OCI-LY3 (cell line): ENCODE measurements around the gene PCSK5.

Source experiments
- H2AFZ ChIP-seq: fragments of 200-600, 300-600 bp; shearing (Covaris generic); 2 replicates; pipeline ENCODE4 v1.6.0; 2014; ENCODE audit warnings: antibody characterized with exemption, low read depth, low read length
- H3K27ac ChIP-seq: fragments of 200-600, 300-600 bp; sonication (generic); 2 replicates; pipeline ENCODE4 v1.5.1; 2014; ENCODE audit warnings: mild to moderate bottlenecking, low read length, moderate library complexity, mixed read lengths
- H3K27me3 ChIP-seq: fragments of 200-600, 300-600 bp; sonication (generic); 2 replicates; pipeline ENCODE4 v1.6.1; 2014; ENCODE audit warnings: low read depth, low read length, mixed read lengths
- H3K36me3 ChIP-seq: fragments of 200-600, 300-600 bp; sonication (generic); replicated peaks from 2 replicates; pipeline ENCODE3; 2014; ENCODE audit warnings: low read depth, low read length, mixed read lengths
- H3K4me1 ChIP-seq: fragments of 300-600, 200-600 bp; sonication (generic); 2 replicates; pipeline ENCODE4 v1.6.1; 2014; ENCODE audit warnings: low read length, mixed read lengths
- H3K4me2 ChIP-seq: fragments of 200-600, 300-600 bp; sonication (generic); 2 replicates; pipeline ENCODE4 v1.6.1; 2014; ENCODE audit warnings: low read length, mixed read lengths
- H3K4me3 ChIP-seq: fragments of 300-600, 200-600 bp; sonication (generic); 2 replicates; pipeline ENCODE4 v1.5.1; 2014; ENCODE audit warnings: antibody characterized with exemption, mild to moderate bottlenecking, low read length, moderate library complexity
- H3K79me2 ChIP-seq: fragments of 300-600, 200-600 bp; shearing (Covaris generic); 2 replicates; pipeline ENCODE4 v1.6.1; 2014; ENCODE audit warnings: mild to moderate bottlenecking, low read length, mixed read lengths
- H3K9ac ChIP-seq: fragments of 300-600, 200-600 bp; shearing (Covaris generic); 2 replicates; pipeline ENCODE4 v1.6.0; 2014; ENCODE audit warnings: mild to moderate bottlenecking, low read length, moderate library complexity
- H3K9me3 ChIP-seq: fragments of 200-600, 300-600 bp; shearing (Covaris generic); 2 replicates; pipeline ENCODE4 v1.6.1; 2014; ENCODE audit warnings: low read length, mixed read lengths; ENCODE audit not compliant: insufficient read depth
- H4K20me1 ChIP-seq: fragments of 200-600, 300-600 bp; sonication (generic); 2 replicates; pipeline ENCODE4 v1.6.1; 2016; ENCODE audit warnings: low read length, mixed read lengths; ENCODE audit not compliant: insufficient read depth
- CTCF ChIP-seq: fragments of 200-600, 300-600 bp; sonication (generic); IDR thresholded peaks from 2 replicates; pipeline ENCODE4 v1.5.1; 2014; ENCODE audit warnings: antibody characterized with exemption, low read length, low read depth
- EZH2phosphoT487 ChIP-seq: fragments of 200-600 bp; shearing (Covaris generic); IDR thresholded peaks from 2 replicates; pipeline ENCODE4 v1.6.1; 2018; ENCODE audit warnings: antibody characterized with exemption, mixed run types, low read depth

The PCSK5 gene

GRCh38 chr9:76200745-76201144, 310.3 kb downstream of the PCSK5 start:
- no peaks in the 10 kb centered on the region for H3K9me3 ChIP-seq
- H3K27ac ChIP-seq = no peak overlapping the region
- no peaks in the 10 kb centered on the region for H3K4me1 ChIP-seq
- H3K27me3 ChIP-seq = peaks cover 7% of the 10 kb centered on the region; the same call in 1 of the 2 replicates
- no peaks in the 10 kb centered on the region for H4K20me1 ChIP-seq
- H3K9ac ChIP-seq = no peak overlapping the region
- H3K79me2 ChIP-seq = no peaks in the 10 kb centered on the region
- TF ChIP-seq EZH2phosphoT487 (no peak), CTCF (no peak)
- no peaks in the 10 kb centered on the region for H3K36me3 ChIP-seq
- H3K4me3 ChIP-seq = no peak overlapping the region
- H2AFZ ChIP-seq = no peak overlapping the region
- H3K4me2 ChIP-seq = no peak overlapping the region

GRCh38 chr9:76203373-76203772, 312.9 kb downstream of the PCSK5 start:
- Histone ChIP-seq H3K4me2 (no peak overlapping the region), H3K27me3 (0 out of 2 replicates have a peak, but pooled peaks cover 7% of the 10 kb centered on the region), H3K79me2 (no peaks in the 10 kb centered on the region), H3K36me3 (no peaks in the 10 kb centered on the region), H4K20me1 (no peaks in the 10 kb centered on the region), H3K9ac (no peak overlapping the region), H3K4me3 (no peak overlapping the region), H3K27ac (no peak overlapping the region), H3K4me1 (no peaks in the 10 kb centered on the region), H3K9me3 (no peaks in the 10 kb centered on the region), H2AFZ (no peak overlapping the region)
- TF ChIP-seq CTCF (no peak), EZH2phosphoT487 (no peak)

- H4K20me1 ChIP-seq = no peaks in the 10 kb centered on the region
- H2AFZ ChIP-seq = no peak overlapping the region
- no peak overlapping the region for H3K4me3 ChIP-seq
- no peak overlapping the region for H3K4me2 ChIP-seq
- H3K9me3 ChIP-seq = no peaks in the 10 kb centered on the region
- no peak for TF ChIP-seq EZH2phosphoT487
- TF ChIP-seq CTCF = no peak
- no peak overlapping the region for H3K9ac ChIP-seq
- 0 out of 2 replicates have a peak, but pooled peaks cover 7% of the 10 kb centered on the region for H3K27me3 ChIP-seq
- no peaks in the 10 kb centered on the region for H3K4me1 ChIP-seq
- no peaks in the 10 kb centered on the region for H3K79me2 ChIP-seq
- H3K36me3 ChIP-seq = no peaks in the 10 kb centered on the region
- H3K27ac ChIP-seq = no peak overlapping the region
These were observed 316.3 kb downstream of the PCSK5 start for GRCh38 chr9:76206821-76207220.

- Histone ChIP-seq H3K4me1 (no peaks in the 10 kb centered on the region), H3K9me3 (no peaks in the 10 kb centered on the region), H3K27ac (no peak overlapping the region), H3K79me2 (no peaks in the 10 kb centered on the region), H3K4me2 (no peak overlapping the region), H4K20me1 (no peaks in the 10 kb centered on the region), H3K27me3 (0 out of 2 replicates have a peak, but pooled peaks cover 6% of the 10 kb centered on the region), H3K9ac (no peak overlapping the region), H3K4me3 (no peak overlapping the region), H2AFZ (no peak overlapping the region), H3K36me3 (no peaks in the 10 kb centered on the region)
- TF ChIP-seq CTCF = no peak
- no peak for TF ChIP-seq EZH2phosphoT487
These were observed 323.3 kb downstream of the PCSK5 start for GRCh38 chr9:76213751-76214150.
